ENCODE measurements around the gene DNAJC19.

The DNAJC19 gene

GRCh38 chr3:180961087-180961486 is 28.4 kb downstream of the DNAJC19 start:
- no peak for DNase-seq

- no peak for DNase-seq
These were observed 29.8 kb downstream of the DNAJC19 start for GRCh38 chr3:180959691-180960090.

DNA sequence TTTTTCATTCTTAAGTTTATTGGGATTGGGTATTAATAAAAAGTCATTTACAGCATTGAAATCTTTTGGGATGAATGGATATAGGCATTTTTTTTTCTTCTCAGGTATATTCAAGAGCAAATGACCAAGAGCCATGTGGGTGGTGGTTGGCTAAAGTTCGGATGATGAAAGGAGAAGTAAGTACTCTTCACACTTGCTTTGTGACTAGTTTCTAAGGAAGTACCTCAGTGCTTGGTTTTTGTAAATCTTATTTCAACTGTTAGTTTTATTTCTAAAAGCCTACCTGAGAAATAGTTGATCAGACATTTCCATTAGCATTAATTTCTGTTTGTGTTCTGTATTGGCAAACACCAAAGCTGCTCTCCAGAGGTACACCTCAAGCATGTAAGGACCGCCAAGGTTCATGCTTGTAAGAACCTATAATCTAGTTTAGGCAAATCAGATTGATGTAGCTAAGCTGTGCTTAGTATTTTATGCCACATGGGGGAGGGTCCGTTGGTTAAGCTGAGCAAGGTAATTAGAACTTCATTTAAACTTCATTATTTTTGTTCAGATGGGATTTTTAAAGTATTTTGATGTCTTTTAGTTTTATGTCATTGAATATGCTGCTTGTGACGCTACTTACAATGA is 41.7 kb downstream of the DNAJC19 start:
- DNase-seq: no peak

DNA sequence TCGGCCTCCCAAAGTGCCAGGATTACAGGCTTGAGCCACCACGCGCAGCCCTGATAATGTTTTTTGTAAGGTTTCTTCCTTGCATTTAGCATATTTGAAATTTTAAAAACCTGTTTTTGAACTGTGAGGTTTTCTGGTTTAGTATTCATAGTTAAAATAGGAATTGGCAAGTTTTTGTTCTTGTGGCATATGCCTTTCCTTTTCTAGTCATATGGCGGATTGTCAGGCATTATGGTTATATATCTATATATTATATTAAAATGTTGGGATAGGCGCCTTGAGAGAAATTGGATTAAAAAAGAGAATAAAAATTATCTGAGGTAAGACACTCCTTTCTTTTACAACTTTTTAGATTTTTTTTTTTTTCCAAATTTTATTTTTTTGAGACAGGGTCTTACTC is 48.7 kb downstream of the DNAJC19 start:
- no peak for DNase-seq

DNA sequence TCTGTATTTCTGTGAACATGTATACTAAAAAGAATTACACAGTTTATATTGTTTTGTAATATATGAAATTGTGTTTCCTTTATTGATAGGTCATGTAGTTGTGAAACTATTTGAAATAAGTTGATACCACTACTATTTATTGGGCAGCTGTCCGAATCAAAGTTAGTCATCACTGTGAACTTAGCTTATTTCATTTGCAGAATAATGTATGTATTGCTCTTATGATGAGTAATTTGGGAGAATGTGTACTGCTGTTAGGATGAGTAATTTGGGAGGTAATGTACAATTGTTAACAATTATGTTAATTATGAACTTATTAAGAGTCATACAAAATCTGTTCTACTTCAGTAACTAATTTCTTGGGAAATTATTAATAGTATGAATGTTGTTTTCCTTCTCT is 54.9 kb downstream of the DNAJC19 start:
- no peak for DNase-seq
